Measurements from ENCODE around the gene SWSAP1. TPM values are rescaled to one million over a fixed set of nuclear protein-coding genes. Genes with fewer than 3 reads are reported as not detected.

Gene SWSAP1
- total RNA-seq, 1 donor from 2014 or later, result 1.5 TPM

DNA sequence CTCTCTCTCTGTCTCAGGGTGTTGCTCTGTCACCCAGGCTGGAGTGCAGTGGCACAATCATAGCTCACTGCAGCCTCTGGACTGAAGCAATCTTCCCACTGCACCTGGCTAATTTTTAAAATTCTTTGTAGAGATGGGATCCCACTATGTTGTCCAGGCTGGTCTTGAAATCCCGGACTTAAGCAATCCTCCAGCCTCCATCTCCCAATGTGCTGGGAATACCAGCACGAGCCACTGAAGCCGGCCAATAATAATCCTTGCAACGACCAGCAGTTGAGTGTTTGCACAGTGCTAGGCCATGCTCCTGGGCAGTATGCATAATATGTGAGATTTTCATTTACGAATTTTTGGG lies 10.3 kb downstream of the SWSAP1 start:
- H3K27ac ChIP-seq, result no peak overlapping the region
- intact Hi-C loops (cut with DNase I), result loop anchor here (5.0 kb wide), 1 partner anchor 38 kb away; no protein-coding TSS in a partner anchor
- DNase-seq (ENCODE audit: extremely low spot score in 2 of 2), result no peak
- no peak overlapping the region for H3K4me3 ChIP-seq
- no peaks in the 10 kb centered on the region for H3K36me3 ChIP-seq
- no peaks in the 10 kb centered on the region for H3K27me3 ChIP-seq
- peaks cover 39% of the 10 kb centered on the region for H3K4me1 ChIP-seq
- no peak for TF ChIP-seq CTCF (IDR thresholded peaks at IDR 0.05)
- no peak for TF ChIP-seq POLR2AphosphoS5 (IDR thresholded peaks at IDR 0.05; ENCODE audit: insufficient read depth in 1 of 2, low read depth in 1 of 2)
- TF ChIP-seq POLR2A (IDR thresholded peaks at IDR 0.05), result no peak
- H3K9me3 ChIP-seq, result no peaks in the 10 kb centered on the region

DNA sequence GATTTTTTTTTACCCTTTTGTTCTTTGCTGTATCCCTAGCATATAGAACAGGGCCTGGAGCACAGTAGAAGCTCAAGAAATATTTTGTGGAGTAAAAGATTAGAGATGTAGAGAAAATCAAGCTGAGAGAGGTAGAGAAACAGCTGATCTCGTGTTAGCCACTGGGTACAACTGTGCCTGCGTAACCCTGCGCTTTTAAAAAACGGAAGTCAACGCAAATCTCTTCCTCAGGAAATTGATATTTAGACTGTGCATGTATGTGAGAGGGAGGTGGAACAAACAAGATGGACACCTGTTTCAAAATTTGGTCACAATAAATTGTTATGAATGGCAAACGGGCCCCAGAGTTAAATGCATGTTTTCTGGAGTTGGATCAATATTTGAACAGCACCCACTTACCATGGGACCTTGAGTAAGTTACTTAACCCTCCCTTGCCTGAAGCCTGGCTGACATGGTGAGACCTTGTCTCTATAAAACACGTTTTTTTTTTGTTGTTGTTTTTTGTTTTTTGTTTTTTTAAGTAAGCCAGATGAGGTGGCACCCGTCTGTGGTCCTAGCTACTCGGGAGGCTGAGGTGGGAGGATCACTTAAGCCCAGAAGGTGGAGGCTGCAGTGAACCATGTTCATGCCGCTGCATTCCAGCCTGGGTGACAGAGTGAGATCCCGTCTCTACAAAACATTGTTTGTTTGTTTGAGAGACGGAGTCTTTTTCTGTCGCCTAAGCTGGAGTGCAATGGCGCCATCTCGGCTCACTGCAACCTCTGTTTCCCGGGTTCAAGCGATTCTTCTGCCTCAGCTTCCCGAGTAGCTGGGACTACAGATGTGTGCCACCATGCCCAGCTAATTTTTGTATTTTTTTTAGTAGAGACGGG lies 12.9 kb downstream of the SWSAP1 start:
- no peak overlapping the region for H3K27ac ChIP-seq
- H3K4me3 ChIP-seq, result no peak overlapping the region
- intact Hi-C loops (cut with DNase I), result no loop called here
- H3K4me1 ChIP-seq, result peaks cover 19% of the 10 kb centered on the region
- H3K9me3 ChIP-seq, result no peaks in the 10 kb centered on the region
- DNase-seq (ENCODE audit: extremely low spot score in 2 of 2), result no peak
- no peak for TF ChIP-seq POLR2AphosphoS5 (IDR thresholded peaks at IDR 0.05; ENCODE audit: insufficient read depth in 1 of 2, low read depth in 1 of 2)
- TF ChIP-seq POLR2A (IDR thresholded peaks at IDR 0.05), result no peak
- TF ChIP-seq CTCF (IDR thresholded peaks at IDR 0.05), result no peak
- no peaks in the 10 kb centered on the region for H3K27me3 ChIP-seq
- no peaks in the 10 kb centered on the region for H3K36me3 ChIP-seq

DNA sequence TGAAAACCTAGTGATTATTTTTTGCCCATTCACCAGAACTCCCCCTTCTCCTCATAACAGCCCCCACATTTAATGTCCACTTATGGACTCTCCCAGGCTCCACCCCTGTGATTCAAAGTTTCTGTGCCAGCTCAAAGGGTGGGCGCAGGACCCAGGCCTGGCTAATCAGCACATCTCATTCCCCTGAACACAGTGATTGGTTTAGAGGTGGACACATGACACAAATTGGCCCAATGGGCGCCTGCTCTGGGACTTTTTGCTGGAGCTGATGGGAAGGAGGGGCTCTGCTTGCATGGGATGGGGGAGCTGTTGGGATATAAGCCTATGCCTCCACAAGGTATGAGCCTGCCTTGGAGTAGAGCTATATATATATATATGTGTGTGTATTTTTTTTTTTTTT lies 15.9 kb downstream of the SWSAP1 start:
- H3K4me1 ChIP-seq, result no peaks in the 10 kb centered on the region
- no peak overlapping the region for H3K27ac ChIP-seq
- H3K27me3 ChIP-seq, result no peaks in the 10 kb centered on the region
- H3K9me3 ChIP-seq, result no peaks in the 10 kb centered on the region
- H3K36me3 ChIP-seq, result no peaks in the 10 kb centered on the region
- no peak for DNase-seq (ENCODE audit: extremely low spot score in 2 of 2)
- intact Hi-C loops (cut with DNase I), result no loop called here
- TF ChIP-seq POLR2A (IDR thresholded peaks at IDR 0.05), result no peak
- TF ChIP-seq POLR2AphosphoS5 (IDR thresholded peaks at IDR 0.05; ENCODE audit: insufficient read depth in 1 of 2, low read depth in 1 of 2), result no peak
- TF ChIP-seq CTCF (IDR thresholded peaks at IDR 0.05), result no peak
- no peak overlapping the region for H3K4me3 ChIP-seq

DNA sequence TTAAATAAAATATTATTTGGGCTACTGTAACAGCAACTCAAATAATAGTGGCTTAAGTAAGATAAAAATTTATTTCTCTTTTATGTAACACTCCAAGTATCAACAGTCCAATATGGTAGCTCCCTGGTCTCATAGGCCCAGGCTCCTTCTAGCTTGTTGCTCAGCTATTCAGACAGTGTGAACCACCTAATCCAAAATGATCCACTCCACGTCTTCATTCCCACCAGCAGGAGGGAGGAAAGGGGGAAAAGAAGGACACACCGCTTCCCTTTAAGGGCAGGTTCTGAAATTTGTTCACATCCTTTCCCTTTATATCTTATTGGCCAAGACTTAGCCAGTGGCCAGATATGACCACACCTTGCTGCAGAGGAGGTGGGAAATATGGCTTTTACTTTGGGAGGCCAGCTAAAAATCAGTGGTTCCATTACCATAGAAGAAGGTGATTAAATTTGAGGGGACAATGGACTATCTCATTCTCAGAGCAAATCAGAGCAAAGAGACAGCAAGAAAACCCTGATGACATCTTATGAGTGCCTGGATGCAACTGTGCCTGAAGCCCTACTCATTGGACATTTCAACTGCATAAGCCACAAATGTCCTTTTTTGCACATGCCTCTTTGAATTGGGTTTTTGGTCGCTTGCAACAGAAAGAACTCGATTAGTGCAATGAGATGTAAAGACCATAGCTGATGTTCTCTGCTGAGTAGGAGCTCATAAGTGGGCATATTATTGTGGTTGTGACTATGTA lies 16.6 kb downstream of the SWSAP1 start:
- Histone ChIP-seq H3K36me3 (no peaks in the 10 kb centered on the region), H3K9me3 (no peaks in the 10 kb centered on the region), H3K27ac (no peak overlapping the region), H3K4me1 (no peaks in the 10 kb centered on the region), H3K4me3 (no peak overlapping the region), H3K27me3 (no peaks in the 10 kb centered on the region)
- DNase-seq (ENCODE audit: extremely low spot score in 2 of 2), result no peak
- intact Hi-C loops (cut with DNase I), result no loop called here
- TF ChIP-seq POLR2A (IDR thresholded peaks at IDR 0.05), result no peak
- no peak for TF ChIP-seq POLR2AphosphoS5 (IDR thresholded peaks at IDR 0.05; ENCODE audit: insufficient read depth in 1 of 2, low read depth in 1 of 2)
- no peak for TF ChIP-seq CTCF (IDR thresholded peaks at IDR 0.05)
